Stimulated activated CD4-positive, alpha-beta T cell treated with anti-CD3 and anti-CD28 coated beads, Interleukin-15, amount 100 ng/mL, for 24 hours (primary cell): Measurements from ENCODE around the gene NDUFS4.
"Not testable (repeated sequence)": the region's sequence is repeated elsewhere in the genome, so short reads cannot be mapped to it uniquely, and the experiment has no call there.

Experiments used
- DNase-seq: peaks from one replicate; pipeline ENCODE4 v3.0.0-alpha.2; 2020

NDUFS4 gene

DNA sequence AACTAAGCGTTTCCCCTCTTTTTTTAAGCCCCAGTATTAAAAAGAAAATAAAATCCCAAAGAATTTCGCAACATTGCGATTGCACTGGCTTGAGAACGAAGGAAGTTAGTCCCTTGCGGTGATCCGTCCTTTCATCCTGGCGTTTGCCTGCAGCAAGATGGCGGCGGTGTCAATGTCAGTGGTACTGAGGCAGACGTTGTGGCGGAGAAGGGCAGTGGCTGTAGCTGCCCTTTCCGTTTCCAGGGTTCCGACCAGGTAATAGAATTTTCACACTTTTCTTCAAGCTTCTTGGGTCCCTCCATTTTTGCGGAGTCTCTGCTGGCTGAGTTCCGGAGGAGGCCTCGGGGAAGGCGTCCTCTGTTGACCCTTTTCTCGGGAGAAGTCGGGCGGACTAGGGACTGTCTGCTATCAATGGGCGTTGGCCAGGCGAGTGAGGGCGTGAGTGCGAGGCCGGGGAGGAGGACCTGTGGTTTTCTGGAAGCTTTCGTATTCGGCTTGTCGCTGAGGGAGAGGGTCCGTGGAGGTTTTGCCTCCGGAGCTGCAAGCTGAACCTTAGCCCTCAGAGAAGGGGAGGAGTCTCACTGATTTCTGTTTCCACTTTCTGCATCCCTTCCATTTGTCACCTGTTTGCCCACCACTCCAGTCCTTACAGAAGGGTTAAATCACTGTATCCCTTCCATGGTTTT is at the start of gene NDUFS4:
Gene NDUFS4, plus strand, starts transcription at position 134 of the 686 bp plus-strand sequence. Its CDS starts 24 bp downstream, at position 158.
- DNase-seq: peak; percentile 86

DNA sequence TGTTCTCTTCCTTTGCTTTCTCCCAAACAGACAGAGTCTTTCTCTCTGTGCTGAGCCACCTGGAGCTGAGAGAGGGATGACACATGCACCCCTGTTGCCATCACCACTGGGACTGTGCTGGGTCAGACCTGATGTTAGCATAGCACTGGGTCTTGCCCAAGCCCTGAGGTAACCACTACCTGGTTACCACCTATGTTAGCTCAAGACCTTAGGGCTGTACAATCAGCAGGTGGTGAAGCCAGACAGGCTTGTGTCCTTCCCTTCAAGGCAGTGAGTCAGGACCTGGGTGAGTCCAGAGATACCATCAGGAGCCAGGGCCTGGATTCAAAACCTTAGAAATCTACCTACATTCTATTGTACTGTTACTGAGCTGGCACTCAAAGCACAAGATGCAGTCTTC is 47.9 kb upstream of the NDUFS4 start:
- DNase-seq: no peak

DNA sequence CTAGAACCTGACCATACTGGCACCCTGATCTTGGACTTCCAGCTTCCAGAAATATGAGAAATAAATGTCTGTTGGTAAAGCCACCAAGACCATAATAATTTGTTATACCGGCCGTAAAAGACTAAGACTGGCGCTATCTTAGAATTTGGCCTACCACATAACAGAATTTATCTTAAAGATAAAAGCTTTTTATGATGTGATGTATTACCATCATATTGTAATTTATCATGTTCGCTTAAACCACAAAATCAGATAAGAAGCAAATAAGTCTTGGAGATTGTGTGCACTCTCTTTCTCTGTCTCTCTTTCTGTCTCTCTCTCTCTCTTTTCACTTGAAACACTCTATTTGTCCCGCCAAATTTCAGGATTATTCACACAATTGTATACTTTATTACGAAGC is 44.5 kb upstream of the NDUFS4 start:
- DNase-seq: no peak

DNA sequence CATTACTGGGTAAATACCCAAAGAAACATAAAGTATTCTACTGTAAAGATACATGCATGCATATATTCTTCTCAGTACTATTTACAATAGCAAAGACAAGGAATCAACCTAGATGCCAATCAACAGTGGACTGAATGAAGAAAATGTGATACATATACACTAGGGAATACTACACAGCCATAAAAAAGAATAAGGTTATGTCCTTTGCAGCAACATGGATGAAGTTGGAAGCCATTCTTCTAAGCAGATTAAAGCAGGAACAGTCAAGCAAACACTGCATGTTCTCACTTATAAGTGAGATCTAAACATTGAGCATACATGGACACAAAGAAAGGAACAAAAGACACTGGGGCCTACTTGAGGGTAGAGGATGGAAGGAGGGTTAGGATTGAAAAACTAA is 39.6 kb upstream of the NDUFS4 start:
- no peak for DNase-seq

DNA sequence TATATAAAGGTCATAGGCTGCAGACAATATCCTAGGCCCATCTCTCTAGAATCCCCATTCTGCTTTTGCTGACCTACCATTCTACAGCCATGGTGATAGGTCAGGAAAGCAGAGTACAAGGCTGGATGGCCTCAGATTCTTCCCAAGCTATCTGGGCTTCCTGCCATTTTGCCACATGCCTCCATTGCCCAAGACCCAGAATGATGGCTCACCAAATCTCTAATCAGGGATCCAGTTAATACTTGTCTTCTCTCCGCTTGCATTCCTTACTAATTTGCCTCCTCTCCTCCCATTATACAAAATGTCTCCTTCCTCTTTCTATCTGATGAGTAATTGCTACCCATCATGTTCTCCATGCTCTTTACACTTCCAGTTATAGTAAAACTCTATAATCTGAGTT is 22.7 kb upstream of the NDUFS4 start:
- DNase-seq: no peak

DNA sequence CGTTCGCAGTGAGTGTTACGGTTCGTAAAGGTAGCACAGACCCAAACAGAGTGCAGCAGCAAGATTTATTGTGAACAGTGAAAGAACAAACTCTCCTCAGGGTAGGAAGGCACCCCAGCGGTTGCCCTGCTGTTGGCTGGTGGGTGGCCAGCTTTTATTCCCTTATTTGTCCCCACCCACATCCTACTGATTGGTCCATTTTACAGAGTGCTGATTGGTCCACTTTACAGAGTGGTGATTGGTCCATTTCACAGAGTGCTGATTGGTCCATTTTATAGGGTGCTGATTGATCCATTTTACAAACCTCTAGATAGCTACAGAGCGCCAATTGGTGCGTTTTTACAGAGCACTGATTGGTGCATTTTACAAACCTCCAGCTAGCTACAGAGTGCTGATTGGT is 19.7 kb upstream of the NDUFS4 start:
- not testable (repeated sequence) for DNase-seq

DNA sequence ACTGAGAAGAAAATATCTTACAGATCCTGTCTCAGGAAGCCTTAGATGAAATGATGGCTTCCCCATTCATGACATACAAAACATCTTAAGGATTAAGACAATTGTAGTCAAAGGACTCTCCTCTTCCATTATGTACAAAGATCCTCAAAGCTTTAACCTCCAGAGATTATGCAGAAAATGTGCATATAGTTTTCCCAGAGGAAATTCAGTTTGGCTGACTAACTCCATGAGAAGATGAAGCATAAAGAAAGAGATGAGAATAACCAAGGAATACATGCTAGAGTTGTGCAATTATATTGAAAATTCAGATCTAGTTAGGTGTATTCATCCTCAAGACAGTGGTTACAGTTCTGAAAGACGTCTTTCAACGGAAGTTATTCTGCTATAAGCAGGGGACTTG is 18.6 kb upstream of the NDUFS4 start:
- no peak for DNase-seq

DNA sequence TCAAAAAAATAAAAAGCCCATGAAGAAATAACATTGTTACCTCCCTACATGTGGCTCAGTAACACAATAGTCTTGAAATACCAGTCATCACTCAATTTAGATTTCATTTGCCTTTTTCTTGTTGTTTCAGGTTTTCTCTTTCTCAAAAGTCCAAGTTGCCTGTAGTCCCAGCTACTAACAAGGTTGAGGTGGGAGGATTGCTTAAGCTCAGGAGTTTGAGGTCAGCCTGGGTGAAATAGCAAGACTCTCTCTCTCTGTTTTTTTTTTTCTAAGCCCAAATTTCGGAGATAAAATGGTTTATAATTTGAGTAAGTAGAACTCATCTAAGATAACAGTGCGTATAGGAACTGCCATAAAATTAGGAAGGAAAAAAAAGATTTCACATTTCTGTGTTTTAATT is 17.5 kb upstream of the NDUFS4 start:
- no peak for DNase-seq

DNA sequence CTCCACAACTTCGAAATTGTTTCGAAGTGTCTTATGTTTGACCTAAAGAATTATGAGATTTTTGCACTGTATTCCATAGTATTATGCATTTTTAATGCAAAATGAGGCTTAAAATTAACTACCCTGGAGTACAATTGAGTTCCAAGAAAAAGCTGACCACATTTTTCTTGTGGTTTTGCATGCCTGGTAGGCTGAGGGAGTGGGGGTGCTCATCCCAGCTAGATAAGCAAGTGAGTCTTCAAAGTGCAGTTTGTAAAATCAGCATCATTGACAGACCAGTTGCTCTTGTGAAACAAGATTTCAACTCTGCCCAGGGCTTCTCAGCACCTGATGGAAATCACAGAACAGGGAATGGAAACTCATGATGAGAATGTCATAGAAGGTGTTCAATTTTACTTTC is 17.0 kb upstream of the NDUFS4 start:
- DNase-seq: no peak

DNA sequence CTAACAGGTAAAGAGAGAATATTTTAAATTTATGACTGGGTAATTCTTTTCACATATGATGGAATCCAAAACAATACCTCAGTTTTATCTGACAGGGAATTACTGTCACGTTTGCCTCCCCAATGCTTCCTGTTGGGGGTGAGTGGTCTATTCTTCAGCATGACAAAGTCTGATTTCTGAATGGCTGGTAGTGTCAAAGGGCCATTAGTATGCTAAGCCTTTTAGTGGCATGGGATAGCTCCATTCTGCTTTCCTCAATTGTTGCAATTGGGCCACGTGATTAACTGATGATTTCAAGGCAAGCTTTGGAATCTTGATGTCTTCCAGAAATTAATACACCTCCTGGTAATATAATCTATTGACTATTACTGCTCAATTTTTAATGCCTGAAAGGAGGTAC is 14.7 kb upstream of the NDUFS4 start:
- DNase-seq: no peak

DNA sequence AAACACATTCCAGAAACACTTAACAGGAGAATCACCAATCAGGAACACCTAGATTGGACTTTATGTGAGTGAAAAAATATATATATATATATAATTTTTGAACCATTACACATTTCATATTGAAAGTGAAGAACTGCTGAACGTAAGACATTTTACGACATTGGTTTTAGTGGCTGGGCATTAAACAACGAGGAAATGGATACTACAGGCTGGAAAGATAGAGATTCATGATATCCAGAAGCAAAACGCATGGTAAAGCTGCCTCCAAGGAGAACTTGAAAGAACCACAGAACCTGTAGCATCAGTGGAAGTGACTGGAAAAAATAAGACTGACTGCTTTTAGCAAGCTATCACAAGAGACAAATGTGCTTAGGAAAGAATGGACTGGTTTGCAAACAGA is 13.2 kb upstream of the NDUFS4 start:
- DNase-seq: no peak

DNA sequence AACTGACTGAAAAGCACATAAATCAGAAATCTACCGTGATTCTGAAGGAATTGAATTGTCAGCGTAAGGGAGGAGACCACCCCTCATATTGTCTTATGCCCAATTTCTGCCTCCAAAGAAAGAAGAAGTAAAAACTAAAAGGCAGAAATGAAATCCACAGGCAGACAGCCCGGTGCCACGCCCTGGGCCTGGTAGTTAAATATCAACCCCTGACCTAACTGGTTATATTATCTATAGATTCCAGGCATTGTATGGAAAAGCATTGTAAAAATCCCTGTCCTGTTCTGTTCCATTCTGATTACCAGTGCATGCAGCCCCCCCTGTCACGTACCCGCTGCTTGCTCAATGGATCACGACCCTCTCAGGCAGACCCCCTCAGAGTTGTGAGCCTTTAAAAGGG is 11.9 kb upstream of the NDUFS4 start:
- not testable (repeated sequence) for DNase-seq

DNA sequence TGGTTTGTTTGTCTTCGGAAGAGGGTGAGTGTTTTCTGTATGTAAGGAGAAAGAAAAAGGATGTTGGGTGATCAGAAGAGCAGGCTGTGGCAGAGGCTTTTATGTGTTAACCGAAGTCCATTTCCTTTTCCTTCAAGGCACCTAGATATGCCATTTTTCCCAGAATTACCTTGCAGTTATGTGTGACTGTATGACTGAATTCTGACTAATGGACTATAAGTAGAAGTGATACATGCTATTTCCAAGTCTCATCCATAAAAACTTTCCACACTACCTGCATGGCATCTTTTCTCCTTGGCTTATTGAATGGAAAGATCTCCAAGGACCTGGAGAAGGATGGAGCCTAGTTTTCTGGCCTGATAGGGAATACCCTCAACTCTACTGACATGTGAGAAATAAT is 10.6 kb upstream of the NDUFS4 start:
- DNase-seq: no peak

DNA sequence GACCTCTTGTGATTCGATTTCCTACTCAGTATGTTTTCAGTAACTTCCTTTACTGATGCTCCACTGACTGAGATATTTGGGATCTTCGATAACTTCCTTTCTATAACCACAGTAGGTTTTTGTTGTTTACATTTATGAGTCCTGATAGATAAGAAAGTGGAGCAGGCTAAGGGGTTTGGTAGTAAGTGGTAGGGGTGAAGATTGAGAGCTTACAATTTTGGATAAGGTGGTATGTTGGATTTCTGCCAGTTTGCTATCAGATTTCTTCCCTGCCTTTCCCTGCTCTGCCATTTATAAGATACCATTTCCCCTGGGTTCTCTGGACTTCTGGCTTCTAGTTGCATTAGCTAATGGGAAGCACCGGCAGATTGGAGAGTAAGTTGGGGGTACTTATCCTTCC is 7.9 kb upstream of the NDUFS4 start:
- no peak for DNase-seq

DNA sequence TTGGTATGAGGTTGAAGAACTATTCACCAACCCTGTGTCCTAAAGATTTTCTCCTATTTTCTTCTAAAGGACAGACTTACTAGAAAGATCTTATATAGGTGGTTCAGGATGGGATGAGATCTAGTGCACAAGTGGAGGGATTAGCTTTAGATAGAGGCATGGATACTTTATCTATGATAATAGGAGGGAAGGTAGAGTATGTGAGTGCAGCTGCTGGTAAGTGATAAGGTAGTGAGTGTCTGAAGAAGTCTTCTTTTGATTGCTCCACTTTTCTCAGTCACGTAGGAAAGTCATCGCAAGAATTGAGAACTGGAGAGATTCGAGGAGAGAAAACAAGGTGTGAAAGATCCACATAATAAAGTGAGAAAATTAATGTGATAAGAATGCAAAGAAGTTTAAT is 6.0 kb upstream of the NDUFS4 start:
- no peak for DNase-seq

DNA sequence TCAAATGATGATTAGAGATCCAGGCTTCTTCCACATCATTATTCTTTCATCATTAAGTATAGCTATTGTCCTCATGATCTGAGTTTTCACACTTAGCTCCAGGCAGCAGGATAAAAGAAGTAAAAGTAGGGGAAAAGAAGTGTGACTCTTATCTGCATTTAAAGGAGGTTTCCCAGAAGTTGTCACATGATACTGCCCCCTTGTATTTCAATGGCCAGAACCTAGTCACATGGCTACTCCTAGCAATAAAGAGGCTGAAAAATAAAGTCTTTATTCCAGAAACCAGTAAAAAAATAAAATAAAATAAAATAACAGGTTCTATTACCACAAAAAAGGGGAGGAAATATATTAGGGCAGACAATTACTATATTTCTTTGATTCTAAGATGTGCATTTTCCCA is 5.3 kb upstream of the NDUFS4 start:
- DNase-seq: no peak

DNA sequence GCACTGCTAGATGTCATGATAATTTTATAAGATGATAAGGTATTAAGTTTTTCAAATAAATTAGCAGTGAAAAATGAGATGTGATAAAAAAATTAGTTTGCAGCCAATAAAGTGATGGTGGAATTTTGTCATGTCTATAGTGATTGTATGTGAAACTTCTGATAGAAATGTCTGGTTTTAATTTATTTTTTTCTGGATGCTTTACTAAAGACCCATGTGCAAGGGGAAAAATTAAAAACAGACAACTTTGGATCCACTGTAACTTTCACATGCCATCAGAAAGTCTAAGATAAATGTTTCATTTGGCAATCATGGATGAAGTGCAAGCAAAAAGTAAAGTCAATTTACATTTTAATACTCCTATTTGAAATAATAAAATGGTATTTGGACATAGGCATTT is 4.4 kb upstream of the NDUFS4 start:
- DNase-seq: no peak

DNA sequence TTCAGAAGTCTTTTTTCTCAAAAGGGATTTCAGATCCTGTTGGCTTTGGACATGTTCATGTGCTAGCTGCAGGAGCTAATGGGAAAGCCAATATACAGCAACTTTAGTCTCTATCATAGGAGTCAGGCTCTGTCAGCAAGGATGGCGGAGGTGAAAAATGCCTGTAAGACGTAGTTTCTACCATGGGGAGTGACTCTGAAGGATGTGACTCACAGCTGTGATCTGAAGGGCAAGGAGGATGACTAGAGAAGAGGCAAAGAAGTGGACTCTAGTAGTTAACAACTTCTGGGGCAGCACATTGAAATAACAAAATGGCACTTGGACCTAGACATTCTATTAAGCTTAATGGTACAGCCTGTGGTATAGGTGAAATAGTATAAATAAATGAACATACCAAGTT is 3.1 kb upstream of the NDUFS4 start:
- DNase-seq: no peak

DNA sequence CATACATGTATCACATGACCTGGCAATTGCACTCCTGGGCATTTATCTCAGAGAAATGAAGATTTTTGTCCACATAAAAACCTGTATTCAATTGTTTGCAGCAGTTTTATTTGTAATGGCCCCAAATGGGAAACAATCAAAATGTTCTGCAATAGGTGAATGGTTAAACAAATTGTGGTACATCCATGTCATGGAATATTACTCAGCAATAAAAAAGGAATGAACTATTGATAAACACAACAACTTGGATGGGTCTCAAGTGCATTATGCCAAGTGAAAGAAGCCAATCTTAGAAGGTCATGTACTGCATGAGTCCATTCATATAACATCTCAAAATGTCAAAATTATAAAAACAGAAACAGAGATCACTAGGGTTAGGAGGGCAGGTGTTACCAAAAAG is 1.5 kb upstream of the NDUFS4 start:
- no peak for DNase-seq

DNA sequence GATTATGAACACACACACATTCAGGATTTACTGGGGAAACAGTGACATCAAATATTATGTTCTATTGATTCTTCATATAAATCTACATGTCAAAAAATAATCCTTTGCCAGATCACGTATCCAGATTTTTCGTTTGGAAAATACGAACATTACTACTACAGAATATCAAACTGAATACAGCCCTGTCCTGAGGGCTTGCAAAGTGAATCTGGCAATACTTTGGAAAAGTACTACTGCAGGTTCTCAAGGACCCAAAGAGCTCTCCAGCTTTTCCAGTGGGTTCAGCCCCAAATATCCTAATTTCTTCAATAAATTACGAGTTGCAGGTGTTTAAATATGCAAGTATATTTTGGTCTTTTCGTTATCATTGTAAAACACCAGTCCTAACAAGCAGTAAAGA is 411 bp upstream of the NDUFS4 start:
- DNase-seq: no peak

DNA sequence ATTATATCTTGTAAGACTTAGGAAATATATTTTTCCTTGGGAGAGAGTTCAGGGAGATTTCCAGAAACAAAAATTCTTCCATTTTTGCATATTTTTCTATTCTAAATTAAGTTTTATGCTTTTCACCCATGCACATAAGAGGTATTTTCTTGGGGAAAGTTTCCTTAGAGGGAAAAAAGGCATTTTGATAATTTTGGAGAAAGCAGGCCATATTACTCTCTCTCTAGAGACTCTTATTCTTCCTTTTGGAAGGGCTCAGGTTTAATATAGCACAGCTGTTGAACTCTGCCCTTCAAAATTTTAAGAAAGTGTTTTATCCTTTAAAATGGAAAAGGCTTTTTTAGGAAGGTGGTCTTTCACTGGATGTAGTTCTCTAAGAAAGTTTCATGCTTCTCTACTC is 8.0 kb downstream of the NDUFS4 start:
- no peak for DNase-seq

DNA sequence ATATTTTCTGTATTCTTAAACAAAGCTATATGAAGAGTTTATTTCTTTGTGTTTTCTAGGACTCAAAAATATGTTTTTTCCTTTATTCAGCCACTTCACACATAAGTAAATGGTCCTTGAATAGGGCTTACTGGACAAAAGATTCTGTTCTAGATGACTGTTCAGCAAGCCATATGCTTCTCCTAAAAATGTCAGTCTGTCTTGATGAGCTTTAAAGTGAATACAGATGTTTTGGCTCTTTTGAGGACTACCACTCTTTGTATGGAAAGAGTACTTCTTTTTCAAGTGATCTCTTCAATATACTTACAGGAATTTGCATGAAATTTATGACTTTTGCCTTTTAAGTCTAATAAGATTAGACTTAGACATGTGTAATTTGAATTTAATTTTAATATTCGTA is 8.4 kb downstream of the NDUFS4 start:
- no peak for DNase-seq

DNA sequence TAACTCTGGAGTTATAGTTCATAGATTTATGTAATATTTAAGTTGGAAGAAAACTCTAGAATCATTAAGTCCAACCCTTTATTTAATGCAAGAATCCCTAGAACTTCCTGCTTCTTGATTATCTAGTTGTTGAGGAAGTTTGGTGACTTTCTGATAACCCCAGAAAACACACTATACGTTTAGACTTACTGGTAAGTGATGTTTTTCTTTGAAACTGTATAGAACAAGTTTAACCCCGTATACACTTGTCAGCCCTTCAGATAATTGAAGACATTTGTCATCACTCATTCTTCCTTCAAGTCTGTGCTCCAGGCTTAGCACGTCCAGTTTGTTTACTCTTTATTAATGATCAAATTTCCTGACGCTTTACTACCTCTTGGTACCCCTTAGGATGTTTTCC is 9.0 kb downstream of the NDUFS4 start:
- DNase-seq: no peak

DNA sequence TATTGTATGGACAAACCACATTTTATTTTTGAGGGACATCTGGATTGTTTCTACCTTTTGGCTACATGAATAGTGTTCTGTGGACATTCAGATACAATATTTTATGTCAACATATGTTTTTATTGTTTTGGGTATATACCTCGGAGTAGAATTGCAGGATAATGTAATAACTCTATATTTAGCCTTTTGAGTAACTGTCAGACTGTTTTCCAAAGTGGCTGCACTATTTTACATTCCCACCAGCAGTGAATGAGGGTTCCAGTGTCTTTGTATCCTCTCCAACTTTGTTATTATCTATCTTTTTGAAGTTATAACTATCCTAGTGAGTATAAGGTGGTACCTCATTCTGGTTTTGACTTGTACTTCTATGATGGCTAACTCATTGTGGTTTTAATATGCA is 11.0 kb downstream of the NDUFS4 start:
- no peak for DNase-seq

DNA sequence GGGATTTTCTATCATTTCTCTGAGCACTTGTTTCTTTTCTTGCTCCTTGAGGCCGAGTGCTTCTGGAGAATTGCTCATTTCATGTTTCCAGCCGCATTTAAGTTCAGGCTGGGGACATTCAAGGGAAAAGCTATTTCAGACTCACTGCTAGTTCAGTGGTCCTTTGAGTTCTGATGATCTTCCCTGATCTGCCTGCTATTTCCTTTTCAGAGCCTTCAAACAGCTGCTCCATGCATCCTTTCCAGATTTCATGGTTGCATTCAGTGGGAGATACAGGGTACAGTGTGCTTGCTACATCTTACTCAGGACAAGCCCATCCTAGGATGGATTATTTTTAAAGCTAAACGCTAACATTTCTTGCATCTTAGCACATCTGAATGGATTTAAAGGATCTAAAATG is 14.7 kb downstream of the NDUFS4 start:
- no peak for DNase-seq

DNA sequence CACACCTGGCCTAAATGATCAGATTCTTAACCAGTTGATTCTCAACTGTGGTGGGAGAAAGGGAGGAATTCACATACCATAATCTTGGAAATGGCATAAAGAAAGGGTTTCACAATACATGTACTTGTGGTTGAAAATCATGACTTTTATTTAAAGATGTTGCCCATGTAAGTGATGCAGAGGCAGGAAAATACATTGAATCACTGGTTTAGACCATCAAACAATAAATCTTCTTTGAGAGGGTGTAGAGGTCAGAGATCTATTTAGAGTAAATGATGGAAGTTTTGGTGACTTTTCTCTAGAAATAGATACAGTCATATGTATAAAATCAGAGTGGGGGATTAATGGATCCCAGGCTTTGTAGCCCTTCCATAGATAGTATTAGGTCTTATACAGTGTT is 15.4 kb downstream of the NDUFS4 start:
- no peak for DNase-seq
